ENCODE measurements around the gene CBLN4. TPM values are rescaled to one million over a fixed set of nuclear protein-coding genes. Genes with fewer than 3 reads are reported as not detected.

Gene CBLN4
- total RNA-seq, 4 donors from 2014 or later: not detected

DNA sequence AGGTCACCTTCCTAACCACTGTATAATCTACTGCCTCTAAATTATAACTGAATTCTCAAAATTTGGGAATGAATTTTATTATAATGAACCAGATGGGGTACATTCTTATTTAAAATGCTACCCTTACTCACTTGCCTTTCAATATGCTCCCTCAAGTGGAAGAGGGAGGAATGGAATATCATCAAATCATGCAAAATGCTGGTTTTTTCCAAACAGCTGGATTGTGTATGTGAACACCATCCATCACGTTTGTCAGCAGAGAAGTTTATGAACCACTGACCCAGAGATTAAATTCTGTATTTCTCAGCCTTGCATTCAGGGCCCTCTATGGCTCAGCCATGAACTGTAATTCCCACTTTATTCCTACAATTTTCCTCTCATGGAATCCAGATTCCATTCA is 40.5 kb downstream of the CBLN4 start:
- TF ChIP-seq, protein P1, sequence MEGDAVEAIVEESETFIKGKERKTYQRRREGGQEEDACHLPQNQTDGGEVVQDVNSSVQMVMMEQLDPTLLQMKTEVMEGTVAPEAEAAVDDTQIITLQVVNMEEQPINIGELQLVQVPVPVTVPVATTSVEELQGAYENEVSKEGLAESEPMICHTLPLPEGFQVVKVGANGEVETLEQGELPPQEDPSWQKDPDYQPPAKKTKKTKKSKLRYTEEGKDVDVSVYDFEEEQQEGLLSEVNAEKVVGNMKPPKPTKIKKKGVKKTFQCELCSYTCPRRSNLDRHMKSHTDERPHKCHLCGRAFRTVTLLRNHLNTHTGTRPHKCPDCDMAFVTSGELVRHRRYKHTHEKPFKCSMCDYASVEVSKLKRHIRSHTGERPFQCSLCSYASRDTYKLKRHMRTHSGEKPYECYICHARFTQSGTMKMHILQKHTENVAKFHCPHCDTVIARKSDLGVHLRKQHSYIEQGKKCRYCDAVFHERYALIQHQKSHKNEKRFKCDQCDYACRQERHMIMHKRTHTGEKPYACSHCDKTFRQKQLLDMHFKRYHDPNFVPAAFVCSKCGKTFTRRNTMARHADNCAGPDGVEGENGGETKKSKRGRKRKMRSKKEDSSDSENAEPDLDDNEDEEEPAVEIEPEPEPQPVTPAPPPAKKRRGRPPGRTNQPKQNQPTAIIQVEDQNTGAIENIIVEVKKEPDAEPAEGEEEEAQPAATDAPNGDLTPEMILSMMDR (IDR thresholded peaks at IDR 0.05): no peak
- TF ChIP-seq POLR2A (IDR thresholded peaks at IDR 0.05): no peak
- intact Hi-C loops (cut with DNase I; ENCODE audit: low total_unique reads): no loop called here
- DNase-seq (ENCODE audit: low spot score in 2 of 2): no peak
- WGBS, 2 donors: 33 to 47% methylated on average over 1 of the region's 1 CpG
- no peak overlapping the region for H3K4me3 ChIP-seq (ENCODE audit: low read depth, poor library complexity, severe bottlenecking)

DNA sequence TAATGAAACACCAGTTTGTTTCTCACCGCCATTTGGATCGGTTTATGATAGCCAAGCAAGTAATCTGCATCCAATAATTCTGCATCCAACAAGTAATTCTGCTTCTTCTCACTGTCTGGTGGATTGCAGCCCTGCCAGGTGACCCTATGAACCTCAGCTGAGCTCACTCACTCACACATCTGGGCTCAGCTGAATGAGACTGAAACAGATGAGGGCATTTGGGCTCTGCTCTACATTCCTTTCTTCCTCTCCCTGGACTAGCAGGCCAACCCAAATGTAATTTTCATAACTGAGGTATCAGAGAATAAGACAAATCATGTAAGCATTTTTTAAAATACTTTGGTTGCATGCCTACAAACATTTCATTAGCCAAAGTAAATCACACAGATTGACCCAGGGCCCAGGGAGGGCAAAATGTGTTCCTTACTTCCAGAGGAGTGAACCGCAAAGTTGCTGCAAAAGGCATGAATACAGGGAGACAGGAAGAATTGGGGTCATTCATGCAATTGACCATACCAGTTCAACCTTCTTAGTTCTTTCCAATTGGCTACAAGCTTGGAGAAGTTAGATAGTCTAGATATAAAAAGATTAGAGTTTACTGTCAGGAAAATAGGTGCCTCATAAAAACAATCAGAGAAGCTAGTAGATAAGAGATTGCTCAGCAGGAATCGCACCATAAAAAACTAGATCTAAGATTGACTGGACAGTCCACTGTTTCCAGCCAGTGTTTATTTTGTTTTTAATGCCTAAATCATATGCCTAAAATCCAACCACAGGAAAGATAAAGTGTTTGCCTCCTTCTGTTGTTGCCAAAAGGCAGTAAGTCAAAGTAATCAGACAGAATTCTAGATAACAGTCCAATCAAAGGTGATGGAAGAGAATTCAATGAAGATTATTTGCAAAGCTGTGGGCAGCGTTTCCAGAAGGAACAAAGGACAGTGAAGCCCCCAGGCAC is 43.7 kb downstream of the CBLN4 start:
- WGBS, 2 donors: 77 to 82% methylated on average over 5 of the region's 5 CpGs
- intact Hi-C loops (cut with DNase I; ENCODE audit: low total_unique reads): no loop called here
- no peak for TF ChIP-seq POLR2A (IDR thresholded peaks at IDR 0.05)
- TF ChIP-seq, protein P1 (IDR thresholded peaks at IDR 0.05): no peak

DNA sequence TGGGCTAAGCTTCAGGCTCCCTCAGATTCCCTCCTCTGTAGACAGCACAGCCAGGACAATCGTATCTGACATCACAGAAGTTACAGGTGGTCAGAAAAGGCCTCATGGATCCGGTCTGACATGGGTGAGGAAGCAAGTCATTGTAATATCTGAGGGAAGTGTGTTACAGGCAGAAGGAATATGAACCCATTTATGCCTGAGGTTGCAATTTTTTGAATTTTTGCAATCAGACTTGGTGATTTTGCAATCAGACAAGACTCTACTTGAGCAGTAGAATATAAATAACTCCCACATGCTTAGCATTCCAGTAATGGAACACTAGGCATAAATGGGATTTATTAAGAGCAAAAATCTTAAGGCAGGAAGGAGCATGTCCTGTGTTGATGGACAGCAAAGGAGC is 52.1 kb downstream of the CBLN4 start:
- intact Hi-C loops (cut with DNase I; ENCODE audit: low total_unique reads): no loop called here
- TF ChIP-seq POLR2A (IDR thresholded peaks at IDR 0.05): no peak
- TF ChIP-seq, protein P1 (IDR thresholded peaks at IDR 0.05): no peak
- DNase-seq (ENCODE audit: low spot score in 2 of 2): no peak
- 28 to 43% methylated on average over 2 of the region's 2 CpGs for whole genome bisulfite sequencing, 2 donors
- no peak overlapping the region for H3K4me3 ChIP-seq (ENCODE audit: low read depth, poor library complexity, severe bottlenecking)

More for the DNA sequence above, 43.7 kb downstream of the CBLN4 start:
- no peak overlapping the region for H3K4me3 ChIP-seq (ENCODE audit: low read depth, poor library complexity, severe bottlenecking)
- DNase-seq (ENCODE audit: low spot score in 2 of 2): no peak

DNA sequence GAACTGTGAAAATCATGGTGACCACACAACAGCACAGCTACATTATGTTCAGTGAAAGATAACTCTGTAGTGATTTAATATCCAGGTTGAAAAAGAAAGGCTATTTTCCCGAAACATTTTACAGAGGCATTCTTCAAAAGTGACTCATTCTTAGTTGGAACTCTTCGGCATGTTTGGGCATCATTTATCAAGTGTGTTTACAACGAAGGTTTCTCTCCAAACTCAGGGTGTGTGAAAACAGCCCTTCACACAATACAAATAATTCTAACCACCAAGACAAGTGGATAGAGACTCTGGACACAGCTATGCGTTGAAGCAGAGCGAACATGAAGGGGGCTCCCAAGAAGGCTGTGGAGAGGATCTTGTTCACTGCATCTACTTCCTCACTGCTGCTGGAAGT is 57.6 kb downstream of the CBLN4 start:
- WGBS, 2 donors: 54 to 56% methylated on average over 5 of the region's 5 CpGs
- no peak for DNase-seq (ENCODE audit: low spot score in 2 of 2)
- H3K4me3 ChIP-seq (ENCODE audit: low read depth, poor library complexity, severe bottlenecking): no peak overlapping the region
- intact Hi-C loops (cut with DNase I; ENCODE audit: low total_unique reads): no loop called here
- no peak for TF ChIP-seq POLR2A (IDR thresholded peaks at IDR 0.05)
- TF ChIP-seq, protein P1 (IDR thresholded peaks at IDR 0.05): no peak

Other genes starting within 250 kb of the CBLN4 start
- not detected for gene MC3R, start 243.2 kb upstream of the CBLN4 start, total RNA-seq

Data from lower leg skin (tissue), 4 donors.